Stimulated activated CD4-positive, alpha-beta T cell treated with anti-CD3 and anti-CD28 coated beads, Interleukin-12 subunit alpha, Interleukin-12 subunit beta, amount 100 ng/mL, for 48 hours (primary cell): ENCODE data around the gene PHACTR1.
"Not testable (repeated sequence)": the region's sequence is repeated elsewhere in the genome, so short reads cannot be mapped to it uniquely, and the experiment has no call there.

Experiments
- DNase-seq, 3 donors: peaks; one replicate each; pipeline ENCODE4 v3.0.0-alpha.2; 2020; ENCODE audit warnings: low read depth in 2 of 3, low spot score in 1 of 3

PHACTR1 gene

DNA sequence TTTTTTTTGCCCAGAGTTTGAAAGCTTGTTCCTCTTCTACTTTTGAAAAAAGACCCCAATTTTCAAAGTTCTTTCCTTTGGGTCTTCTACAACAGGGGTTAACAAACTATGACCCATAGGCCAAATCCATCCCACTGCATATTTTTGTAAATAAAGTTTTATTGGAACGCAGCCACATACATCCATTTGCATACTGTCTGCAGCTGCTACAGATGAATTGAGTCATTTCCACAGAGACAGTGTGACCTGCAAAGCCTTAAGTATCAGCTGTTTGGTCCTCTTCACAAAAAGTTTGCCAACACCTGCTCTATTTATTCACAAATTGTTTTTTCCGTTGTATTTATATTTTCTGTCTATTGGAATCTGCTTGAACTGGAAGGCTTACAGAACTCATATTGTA lies 422.6 kb downstream of the PHACTR1 start:
- no peak for DNase-seq

DNA sequence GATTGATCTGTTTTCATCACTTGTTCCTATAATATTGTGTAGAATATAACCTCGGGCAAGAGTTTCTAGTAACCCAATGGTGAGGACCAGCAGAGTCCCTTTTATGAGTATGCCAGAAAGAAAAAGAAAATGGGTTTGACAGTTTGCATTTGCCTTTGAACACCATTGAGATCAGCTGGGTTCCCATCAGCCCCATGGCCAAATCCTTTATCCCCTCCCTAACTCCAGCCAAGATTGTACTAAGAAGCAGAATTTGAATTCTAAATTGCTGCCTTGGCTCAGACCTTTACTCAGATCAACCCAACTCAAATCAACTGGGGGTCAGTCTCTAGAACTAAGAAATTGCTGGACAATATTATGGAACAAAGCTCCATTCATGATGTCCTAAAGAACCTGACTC lies 424.4 kb downstream of the PHACTR1 start:
- no peak for DNase-seq

DNA sequence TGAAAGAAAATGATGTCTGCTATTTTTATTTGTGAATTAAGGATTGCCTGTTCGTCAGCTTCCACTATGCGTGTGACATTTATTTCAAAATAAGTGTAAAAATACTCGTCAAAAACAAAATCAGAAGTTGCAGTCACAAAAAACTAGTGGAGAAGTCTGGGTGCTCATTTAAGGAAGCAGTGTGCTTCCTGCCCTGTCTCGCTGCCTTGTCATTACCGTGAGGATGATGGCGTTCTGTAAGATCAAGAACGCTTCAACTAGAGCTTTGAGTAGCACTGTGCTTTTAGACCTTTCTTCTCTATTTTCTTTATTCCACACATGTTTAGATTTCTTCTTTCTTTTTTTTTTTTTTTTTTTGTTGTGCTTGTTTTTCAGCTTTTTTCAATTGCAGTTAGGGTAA lies 424.8 kb downstream of the PHACTR1 start:
- DNase-seq = no peak

DNA sequence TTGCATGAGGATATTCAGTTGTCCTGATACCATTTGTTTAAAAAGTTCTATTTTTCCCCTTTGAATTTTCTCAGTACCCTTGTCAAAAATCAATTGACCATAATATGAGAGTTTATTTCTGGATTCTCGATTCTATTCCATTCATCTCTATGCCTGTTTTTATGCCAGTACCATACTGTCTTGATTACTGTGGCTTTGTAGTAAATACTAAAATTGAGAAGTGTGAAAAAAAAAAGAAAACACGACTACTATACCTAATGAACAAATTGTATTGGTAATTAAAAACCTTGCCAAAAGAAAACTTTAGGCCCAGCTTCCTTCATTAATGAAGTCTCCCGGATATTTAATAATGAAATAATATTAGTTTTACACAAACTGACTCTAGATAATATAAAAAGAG lies 426.0 kb downstream of the PHACTR1 start:
- DNase-seq = no peak

DNA sequence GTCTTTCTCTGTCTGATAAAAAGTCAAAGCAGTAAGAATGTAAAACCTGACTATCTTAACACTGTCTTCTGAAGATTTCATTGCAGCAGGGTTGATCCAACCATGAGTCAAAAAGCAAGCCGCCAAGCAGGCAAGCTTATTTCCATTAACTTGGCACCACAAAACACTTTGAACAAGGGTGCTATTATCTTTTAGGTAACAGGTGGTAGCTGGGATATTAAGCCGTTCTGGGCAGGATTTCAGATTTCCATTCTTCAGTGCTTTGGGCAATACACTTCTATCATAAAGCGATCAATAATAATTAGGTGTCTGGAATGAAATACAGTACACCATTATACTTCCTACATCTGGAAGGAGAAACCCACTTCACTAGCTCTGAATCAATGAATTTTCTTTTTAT lies 429.9 kb downstream of the PHACTR1 start:
- no peak for DNase-seq

DNA sequence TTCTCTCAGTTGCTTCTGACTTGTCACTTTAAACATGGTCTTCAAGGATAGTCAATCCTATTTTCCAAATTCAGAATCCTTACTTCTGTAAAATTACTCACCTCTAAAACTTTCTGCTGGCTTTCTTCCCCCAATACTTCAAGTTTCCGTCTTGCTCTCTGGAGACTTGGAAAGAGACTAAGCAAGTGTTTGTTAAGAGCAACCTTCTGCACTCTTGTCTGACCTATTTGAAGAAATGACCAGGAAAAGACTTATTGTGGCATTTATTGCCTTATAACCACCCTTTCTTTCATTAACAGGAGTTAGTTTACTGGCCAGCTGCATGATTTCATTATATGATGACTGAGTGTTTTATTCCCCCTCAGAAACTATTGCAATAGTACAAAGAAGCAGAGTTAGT lies 430.8 kb downstream of the PHACTR1 start:
- no peak for DNase-seq

DNA sequence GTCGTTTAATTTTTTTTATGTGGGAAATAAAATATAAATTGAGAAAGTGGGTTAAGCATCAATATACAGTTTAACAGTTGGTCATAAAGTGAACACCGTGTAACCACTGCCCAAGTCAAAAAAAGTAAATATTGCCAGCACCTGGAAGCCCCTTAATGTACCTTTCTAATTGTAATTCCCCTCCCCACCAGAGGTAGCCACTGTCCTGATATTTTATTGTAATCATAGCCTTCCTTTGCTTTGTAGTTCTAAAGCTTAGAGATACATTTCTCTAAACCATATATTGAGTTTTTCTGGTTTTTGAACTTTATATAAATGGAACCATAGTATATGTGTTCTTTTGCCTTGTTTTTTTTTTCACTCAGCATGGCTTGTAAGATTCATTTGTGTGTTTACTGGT lies 431.2 kb downstream of the PHACTR1 start:
- no peak for DNase-seq

DNA sequence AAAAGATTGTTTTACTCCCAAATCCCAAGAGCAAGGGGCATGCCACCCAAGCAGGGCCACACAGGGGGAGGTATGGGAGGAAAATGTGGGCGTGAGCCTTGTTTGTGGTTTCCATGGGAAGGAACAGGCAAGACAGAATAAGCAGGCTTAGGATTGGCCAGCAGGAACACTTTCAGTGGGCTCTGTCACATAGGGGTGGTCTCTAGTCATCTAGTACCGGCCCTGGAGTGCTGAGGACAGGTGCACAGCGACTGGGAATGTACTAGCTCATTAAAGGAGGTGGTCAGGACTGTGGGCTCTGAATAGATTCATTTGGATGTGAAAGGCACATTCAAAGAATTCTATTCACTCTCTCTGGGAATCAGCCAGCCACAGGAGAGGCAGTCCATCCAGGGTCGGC lies 436.2 kb downstream of the PHACTR1 start:
- DNase-seq = no peak

DNA sequence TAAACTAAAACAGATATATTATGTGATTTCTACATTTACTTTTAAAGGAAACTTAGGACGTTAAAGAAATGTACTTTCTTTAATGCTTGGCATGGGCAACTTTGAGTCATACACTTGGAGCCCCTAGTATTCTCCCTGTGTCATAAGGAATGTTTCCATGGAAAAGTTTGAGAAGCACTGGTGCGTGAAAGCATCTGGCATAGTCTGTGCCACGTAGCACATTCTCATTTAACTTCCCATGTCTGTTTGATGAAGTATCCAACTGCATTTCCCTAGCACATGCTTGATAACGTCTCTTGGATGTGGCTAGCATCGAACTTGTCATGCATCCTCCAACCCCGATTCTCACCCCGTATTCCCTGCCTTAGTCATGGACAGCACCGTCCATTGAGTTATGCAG lies 439.8 kb downstream of the PHACTR1 start:
- no peak for DNase-seq

DNA sequence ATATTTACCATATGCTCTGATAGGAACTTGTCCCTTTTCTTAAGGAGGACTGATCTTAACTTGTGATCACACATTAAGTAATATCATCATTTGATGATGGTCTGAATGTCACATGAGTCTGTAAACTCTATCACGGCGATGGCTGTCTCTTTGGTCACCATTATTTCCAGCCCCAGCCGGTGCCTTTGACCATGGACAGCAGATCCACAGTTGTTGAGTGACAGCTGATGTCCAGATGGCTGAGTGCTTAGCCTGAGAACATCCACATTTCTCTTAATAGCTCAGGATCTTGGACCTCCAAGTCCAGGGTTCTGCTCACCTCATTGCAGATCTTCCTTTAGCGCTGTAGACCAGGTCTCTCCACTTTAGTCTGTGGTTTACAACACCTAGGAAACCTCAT lies 440.7 kb downstream of the PHACTR1 start:
- no peak for DNase-seq

DNA sequence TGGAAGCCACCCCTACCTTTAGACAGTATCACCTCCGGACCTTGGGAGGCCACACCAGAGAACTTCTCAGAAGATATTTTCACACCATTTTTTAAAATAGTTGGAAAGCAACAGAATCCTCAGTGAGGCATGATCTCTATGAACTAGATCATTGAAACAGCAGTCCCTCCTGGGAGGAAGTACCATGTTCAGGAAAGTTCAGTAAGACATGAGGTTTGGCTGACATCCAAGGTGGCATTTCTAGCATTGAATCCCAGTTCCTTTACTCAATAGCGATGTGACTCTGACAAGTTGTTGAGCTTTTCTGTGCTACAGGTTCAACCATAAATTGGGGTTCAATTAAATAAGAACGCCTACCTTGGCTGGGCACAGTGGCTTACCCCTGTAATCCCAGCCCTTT lies 442.7 kb downstream of the PHACTR1 start:
- DNase-seq = no peak

DNA sequence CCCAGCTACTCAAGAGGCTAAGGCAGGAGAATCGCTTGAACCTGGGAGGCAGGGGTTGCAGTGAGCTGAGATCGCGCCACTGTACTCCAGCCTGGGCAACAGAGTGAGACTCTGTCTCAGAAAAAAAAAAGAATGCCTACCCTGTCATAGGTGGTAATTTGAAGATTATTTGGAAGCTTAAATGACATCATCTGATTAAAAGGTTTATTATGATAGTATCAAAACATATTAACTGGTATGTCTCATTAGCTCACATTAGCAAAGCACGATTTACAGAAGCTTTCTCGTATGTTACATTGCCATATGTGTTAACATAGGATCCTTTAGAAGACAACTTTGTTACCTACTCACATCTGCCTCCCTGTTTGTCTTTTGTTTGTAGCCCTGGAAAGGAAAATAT lies 443.3 kb downstream of the PHACTR1 start:
- DNase-seq = not testable (repeated sequence)

DNA sequence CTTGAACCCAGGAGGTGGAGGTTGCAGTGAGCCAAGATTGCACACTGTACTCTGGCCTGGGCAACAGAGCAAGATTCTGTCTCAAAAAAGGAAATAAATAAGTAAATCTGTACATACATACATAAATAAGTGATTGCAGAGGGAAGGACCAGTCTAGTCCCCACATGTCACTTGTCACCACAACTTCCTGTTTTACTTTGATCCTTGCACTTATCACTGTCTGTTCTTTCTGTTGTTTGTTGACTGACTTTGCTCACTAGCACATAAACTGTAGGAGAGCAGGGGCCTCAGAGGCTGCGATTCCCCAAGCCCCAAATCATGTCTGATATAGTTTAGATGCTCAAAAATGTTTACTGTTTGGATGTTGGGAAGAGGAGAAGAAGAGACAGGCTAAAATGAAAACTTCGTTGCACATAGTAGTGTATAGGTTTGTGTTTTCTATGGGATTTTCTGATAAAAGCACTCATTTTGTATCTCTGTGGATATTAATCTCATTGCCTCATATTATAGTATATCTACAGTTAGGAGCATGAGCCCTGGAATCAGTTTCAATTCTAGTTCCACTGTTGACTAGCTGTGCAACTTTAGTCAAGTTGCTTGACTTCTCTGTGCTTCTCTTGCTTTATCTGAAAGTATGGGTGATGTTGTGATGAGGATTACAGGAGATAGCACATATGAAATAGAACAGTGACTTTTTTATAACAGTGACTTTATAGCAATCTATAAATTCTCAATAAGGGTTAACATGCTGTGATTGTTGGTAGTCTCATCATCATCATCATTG lies 446.8 kb downstream of the PHACTR1 start:
- no peak for DNase-seq

DNA sequence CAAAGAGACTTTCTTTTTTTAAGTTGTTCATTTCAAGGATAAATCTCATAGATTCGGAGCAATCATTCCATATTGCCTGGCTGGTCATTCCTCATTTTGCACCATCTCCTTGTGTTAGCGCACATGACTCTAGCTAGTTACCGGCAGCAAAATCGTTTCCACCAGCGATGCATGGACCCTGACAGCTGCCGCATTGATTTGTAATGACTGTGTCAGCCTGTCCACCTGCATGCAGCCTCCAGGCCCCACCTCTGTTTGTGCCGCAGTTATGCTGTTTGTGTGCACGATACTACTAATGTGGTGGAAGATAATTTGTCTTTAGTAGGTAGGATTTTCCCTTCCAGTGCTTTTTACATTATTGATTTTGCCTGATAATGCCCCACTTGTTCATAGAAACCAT lies 447.7 kb downstream of the PHACTR1 start:
- DNase-seq = no peak

DNA sequence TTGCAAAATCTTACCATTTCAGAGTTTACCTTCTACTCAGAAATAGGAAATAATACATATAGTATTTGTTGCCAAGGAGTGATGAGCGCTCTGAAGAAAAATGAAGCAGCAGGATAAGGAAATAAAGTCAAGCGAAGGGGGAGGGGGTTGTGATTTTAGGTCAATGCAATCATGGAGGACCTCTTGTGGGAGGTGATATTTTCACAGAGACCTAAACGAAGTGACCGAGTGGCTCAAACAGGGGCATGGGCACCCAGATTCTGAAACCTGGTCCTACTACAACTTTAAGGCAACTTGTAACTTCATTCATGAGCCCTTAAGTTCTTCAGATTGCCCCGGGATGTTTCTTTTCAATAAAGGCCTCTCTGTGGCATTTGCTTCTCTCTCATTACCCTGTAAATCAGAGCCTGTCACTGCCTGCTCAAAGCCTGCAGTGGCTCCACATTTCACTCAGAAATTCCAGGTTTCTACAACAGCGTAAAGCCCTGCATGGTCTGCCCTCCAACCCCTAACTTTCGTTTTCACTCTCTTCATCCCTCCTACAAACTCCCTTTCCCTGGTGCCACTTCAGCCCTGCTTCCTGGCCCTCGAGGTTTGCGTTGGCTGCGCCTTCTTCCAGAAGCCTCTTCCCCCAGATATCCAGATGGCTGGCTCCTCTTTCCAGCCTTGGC lies 449.1 kb downstream of the PHACTR1 start:
- no peak for DNase-seq

DNA sequence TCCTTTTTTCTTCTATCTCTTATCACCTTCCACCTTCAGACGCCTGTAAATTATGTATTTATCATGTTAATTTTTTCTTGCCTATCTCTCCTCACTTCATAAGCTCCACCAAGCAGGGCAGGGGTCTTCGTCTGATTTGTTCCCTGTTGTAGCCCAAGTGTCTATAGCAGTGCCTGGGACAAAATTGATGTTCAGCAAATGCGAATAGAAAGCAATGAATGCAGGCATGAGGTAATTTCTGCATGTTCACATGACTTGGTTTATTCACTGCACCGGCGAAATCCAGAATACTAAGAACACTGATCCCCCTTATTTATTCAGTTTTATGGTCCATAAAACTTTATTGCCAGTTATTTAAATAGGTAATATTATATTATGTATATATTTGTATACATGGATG lies 449.7 kb downstream of the PHACTR1 start:
- DNase-seq = no peak

DNA sequence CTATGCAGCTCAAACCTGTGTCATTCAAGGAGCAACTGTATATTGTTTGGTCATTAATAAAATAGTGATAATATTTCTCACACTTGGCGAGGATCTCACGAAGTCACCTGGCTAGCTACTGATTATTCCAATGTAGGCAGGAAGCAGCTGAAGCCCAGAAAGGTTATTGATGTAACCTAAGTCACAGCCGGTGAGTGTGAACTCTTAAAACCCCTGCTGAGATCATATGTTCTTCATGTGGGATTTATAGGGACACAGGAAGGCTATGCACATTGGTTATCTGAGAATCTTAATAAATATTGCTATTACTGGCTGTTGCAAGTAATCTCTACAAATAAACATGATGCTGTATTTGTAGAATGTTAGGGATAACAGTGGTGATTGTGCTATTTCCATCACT lies 450.3 kb downstream of the PHACTR1 start:
- DNase-seq = no peak

DNA sequence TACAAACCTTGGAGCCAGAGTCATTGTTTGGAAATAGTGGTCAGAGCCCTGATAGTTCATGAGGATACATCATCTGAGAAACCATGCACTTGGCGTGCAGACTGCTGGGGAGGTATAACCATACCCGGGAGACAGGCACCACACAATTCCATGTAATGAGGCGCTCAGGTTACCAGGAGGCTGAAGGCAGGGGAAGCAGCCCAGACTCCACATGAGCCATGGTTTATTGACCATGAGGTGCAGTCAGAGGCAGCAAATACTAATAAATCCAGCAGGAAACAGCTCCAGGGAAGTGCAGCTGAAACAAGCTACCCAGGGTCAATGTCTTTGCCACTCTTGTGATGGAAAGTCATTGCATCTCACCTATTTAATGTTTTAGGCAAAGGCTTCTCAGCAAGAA lies 455.7 kb downstream of the PHACTR1 start:
- no peak for DNase-seq

DNA sequence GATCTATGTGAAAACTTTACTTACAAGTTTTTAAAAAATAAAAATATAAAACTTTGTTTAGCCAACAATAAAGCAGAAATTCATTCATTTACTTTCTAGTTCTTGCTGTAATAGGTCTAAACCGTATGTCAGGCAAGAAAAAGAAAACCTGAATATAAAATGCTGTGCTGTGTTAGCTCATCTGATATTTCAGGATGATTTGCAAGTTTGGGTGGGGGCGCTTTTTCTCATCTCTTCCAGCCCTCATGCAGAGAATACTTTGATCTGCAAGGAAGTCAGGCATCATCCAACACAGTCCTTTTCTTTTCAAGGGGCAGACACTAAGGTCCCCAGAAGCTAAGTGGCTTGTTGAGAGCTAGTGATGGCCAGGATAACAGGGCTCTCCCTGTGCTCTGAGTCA lies 458.5 kb downstream of the PHACTR1 start:
- no peak for DNase-seq

DNA sequence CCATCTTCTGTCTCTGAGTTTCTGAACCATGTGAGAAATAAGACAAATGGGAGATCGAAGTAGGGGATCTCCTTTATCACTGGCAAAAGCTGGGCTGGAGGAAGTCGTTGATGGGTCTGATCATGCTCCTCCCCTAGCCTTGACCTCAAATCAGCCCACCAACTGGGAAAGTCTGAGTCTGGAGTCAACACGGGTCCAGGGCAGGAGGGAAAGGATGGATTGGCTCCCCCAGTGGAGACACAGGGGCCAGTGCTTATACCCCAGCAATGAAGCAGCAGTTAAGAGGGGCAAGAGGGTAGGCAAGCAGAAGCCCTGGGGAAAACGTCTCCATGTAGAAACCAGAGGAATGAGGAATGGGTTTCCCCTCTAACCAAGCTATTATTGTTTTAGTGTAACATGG lies 459.2 kb downstream of the PHACTR1 start:
- no peak for DNase-seq

DNA sequence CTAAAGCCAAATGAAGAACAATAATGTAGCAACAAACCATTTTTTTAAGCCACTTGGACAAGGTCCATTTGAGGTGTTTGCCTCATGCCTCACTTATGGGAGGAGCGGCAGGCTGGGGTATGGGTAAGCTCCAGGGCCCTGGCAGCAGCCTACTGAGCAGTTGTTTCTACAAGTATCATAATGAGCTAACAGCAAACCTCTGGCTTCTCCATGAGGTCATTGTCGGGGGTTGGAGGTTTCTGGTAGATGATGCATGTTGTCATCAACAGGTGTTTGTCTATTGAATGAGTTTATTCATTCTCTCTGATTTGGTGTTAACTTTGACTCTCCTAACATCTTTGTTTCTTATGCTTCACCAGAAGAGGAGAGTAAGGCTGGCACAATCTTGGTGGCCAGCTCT lies 461.1 kb downstream of the PHACTR1 start:
- DNase-seq = no peak

DNA sequence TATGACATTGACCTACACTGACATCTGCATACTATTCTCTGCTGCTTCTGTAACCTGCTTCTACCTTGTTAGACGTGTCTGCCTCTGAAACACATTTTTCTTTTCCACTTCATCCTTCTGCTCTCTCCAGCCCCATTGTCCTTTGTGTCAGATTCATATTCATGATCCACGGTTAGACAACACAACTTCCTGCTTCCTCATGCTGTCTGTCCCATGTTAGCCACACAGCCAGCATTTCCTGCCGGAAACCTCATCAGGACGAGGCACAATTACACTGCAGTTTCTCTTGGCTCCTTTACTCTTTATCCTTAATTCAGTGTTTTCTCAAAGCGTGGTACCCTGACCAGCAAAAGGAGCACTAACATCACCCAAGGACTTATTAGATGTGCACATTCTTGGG lies 461.5 kb downstream of the PHACTR1 start:
- DNase-seq = no peak

DNA sequence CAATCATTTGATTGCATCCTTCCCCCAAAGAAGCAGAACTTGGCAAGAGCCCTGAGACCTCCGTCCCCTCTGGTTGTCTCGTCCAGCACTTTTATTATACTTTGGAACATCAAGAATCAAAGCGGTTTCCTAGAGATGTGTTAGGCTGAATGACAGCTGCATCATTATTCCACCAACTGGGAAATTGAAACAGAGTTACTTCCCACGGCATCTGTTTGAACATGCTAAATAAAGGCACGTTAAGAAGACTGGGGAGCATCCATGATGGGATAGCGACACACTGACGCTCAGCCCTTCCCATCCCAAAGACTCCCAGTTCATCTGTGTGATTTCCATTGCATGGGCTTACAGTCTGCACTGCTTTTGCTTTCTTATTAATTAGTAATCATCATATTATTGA lies 464.0 kb downstream of the PHACTR1 start:
- DNase-seq = no peak
